Dedifferentiated amniotic fluid mesenchymal stem cell (primary cell): ENCODE data around the gene IGF1R.

Experiments
- DNase-seq: peaks from one replicate; pipeline ENCODE4 v3.0.0-alpha.2; 2016; ENCODE audit errors: extremely low spot score

IGF1R gene

GRCh38 chr15:98725874-98726273 lies 77.5 kb downstream of the IGF1R start:
- DNase-seq: no peak

GRCh38 chr15:98727115-98728040 lies 79.0 kb downstream of the IGF1R start:
- DNase-seq: peak; percentile 92

GRCh38 chr15:98728082-98728810 lies 79.9 kb downstream of the IGF1R start:
- no peak for DNase-seq

GRCh38 chr15:98728811-98729160 lies 80.4 kb downstream of the IGF1R start:
- no peak for DNase-seq

- DNase-seq: no peak
These were observed 81.2 kb downstream of the IGF1R start for GRCh38 chr15:98729446-98730042.

- DNase-seq: no peak
These were observed 82.7 kb downstream of the IGF1R start for GRCh38 chr15:98730860-98731711.

- no peak for DNase-seq
These were observed 83.5 kb downstream of the IGF1R start for GRCh38 chr15:98731712-98732450.

GRCh38 chr15:98733098-98733497 lies 84.8 kb downstream of the IGF1R start:
- no peak for DNase-seq

GRCh38 chr15:98734466-98735199 lies 86.3 kb downstream of the IGF1R start:
- DNase-seq: no peak

GRCh38 chr15:98735304-98735703 lies 87.0 kb downstream of the IGF1R start:
- DNase-seq: no peak

GRCh38 chr15:98735895-98736617 lies 87.7 kb downstream of the IGF1R start:
- no peak for DNase-seq

- DNase-seq: no peak
These were observed 88.8 kb downstream of the IGF1R start for GRCh38 chr15:98737159-98737558.

GRCh38 chr15:98737721-98738120 lies 89.4 kb downstream of the IGF1R start:
- no peak for DNase-seq

- no peak for DNase-seq
These were observed 90.5 kb downstream of the IGF1R start for GRCh38 chr15:98738689-98739401.

- DNase-seq: no peak
These were observed 92.0 kb downstream of the IGF1R start for GRCh38 chr15:98740295-98740694.

GRCh38 chr15:98740963-98741362 lies 92.6 kb downstream of the IGF1R start:
- DNase-seq: no peak

- DNase-seq: no peak
These were observed 94.8 kb downstream of the IGF1R start for GRCh38 chr15:98743177-98743576.

- no peak for DNase-seq
These were observed 96.2 kb downstream of the IGF1R start for GRCh38 chr15:98744506-98744905.

GRCh38 chr15:98745179-98745578 lies 96.8 kb downstream of the IGF1R start:
- no peak for DNase-seq
